ENCODE measurements around the gene SLC35A5. TPM values are rescaled to one million over a fixed set of nuclear protein-coding genes. Genes with fewer than 3 reads are reported as not detected.

Gene SLC35A5
- total RNA-seq, 6 donors from 2014 or later: 15.7 to 38.5 (median 28.4) TPM

DNA sequence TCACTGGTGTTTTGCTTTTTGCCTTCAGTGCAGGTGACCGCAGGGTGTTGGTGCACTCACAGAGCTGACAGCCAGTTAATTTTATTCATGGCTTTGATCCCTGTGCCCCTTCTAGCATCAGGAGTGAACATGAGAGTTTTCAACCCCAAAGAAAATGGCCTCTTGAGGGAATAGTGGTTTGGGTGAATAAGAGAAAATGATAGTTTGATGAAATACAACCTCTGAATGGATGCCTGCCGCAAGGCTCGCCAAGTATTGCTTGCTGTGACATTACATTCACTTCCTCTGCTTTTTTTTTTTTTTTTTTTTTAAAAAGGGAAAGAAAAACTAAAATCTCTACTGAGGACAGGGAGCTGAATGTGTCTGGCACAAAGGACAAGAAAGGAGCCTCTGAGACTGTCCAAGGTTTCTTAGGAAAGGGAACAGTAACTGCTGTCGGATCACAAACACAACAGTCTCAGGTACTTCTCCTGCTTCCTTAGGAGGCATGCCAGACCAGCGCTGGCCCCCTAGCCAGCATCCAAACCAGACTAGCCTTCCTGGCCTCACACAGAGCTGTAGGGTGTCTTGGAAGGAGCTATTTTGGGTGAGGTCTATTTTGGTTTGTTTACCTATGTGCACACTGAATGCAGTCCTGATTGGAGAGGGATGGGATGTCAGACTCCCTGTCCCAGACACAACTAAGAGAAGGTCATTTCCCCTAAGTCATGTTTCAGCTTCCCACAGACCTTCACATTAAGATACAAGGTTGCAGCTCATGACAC is 50.1 kb downstream of the SLC35A5 start:
- H3K4me3 ChIP-seq: no peak overlapping the region
- H3K9me3 ChIP-seq: no peaks in the 10 kb centered on the region
- WGBS, 2 donors: 74 to 75% methylated on average over 5 of the region's 5 CpGs
- no peaks in the 10 kb centered on the region for H3K27me3 ChIP-seq
- H3K27ac ChIP-seq: no peak overlapping the region
- ATAC-seq (ENCODE audit: low FRiP score in 2 of 2) (no peak), DNase-seq (no peak)
- peaks cover 0 to 3% (median 0%) of the 10 kb centered on the region in 4 donors for H3K4me1 ChIP-seq
- TF ChIP-seq POLR2AphosphoS5 (IDR thresholded peaks at IDR 0.05): no peak
- no peak for TF ChIP-seq EP300 (IDR thresholded peaks at IDR 0.05)
- TF ChIP-seq POLR2A (IDR thresholded peaks at IDR 0.05): no peak
- TF ChIP-seq, protein P1, sequence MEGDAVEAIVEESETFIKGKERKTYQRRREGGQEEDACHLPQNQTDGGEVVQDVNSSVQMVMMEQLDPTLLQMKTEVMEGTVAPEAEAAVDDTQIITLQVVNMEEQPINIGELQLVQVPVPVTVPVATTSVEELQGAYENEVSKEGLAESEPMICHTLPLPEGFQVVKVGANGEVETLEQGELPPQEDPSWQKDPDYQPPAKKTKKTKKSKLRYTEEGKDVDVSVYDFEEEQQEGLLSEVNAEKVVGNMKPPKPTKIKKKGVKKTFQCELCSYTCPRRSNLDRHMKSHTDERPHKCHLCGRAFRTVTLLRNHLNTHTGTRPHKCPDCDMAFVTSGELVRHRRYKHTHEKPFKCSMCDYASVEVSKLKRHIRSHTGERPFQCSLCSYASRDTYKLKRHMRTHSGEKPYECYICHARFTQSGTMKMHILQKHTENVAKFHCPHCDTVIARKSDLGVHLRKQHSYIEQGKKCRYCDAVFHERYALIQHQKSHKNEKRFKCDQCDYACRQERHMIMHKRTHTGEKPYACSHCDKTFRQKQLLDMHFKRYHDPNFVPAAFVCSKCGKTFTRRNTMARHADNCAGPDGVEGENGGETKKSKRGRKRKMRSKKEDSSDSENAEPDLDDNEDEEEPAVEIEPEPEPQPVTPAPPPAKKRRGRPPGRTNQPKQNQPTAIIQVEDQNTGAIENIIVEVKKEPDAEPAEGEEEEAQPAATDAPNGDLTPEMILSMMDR (IDR thresholded peaks at IDR 0.05): no peak
- H3K36me3 ChIP-seq: no peaks in the 10 kb centered on the region

DNA sequence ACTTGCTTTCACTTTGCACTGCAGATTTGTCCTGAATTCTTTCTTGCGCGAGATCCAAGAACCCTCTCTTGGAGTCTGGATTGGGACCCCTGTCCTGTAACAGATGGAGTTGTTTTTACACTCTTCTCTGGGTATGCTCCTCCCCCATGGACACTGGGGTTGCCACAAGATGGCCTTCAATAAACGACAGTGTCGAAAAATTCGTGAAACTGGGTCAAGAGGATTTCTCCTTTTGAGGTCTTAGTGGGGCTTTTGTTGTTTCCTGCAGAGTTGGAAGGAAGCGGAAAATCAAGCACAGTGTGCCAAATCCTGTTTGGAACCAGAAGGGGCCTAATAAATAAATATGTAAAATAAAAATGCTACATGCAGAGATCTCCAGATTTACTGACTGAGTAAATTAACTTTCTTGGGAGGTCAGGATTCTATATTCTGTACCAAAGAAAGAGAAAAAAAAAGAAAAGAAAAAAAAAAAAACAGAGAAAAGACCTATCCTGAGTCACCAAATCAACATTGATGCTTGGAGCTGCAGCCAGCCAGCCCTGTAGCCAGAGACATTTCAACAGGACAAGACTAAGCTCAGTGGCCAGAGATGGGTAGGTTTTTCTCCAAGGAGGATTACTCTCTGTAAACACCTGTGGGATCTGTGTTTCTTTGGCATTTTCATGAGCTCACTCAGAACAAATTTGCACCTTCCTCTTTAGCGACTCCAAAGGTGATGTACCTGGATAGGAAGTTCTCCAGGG is 54.3 kb downstream of the SLC35A5 start:
- Histone ChIP-seq H3K27me3 (no peaks in the 10 kb centered on the region), H3K36me3 (no peaks in the 10 kb centered on the region), H3K4me1 (peaks cover 0 to 3% (median 0%) of the 10 kb centered on the region in 4 donors), H3K4me3 (no peak overlapping the region), H3K27ac (no peak overlapping the region), H3K9me3 (no peaks in the 10 kb centered on the region)
- TF ChIP-seq POLR2A (IDR thresholded peaks at IDR 0.05) (no peak), POLR2AphosphoS5 (IDR thresholded peaks at IDR 0.05) (no peak), EP300 (IDR thresholded peaks at IDR 0.05) (no peak)
- TF ChIP-seq, protein P1 (IDR thresholded peaks at IDR 0.05): no peak
- DNase-seq (no peak), ATAC-seq (ENCODE audit: low FRiP score in 2 of 2) (no peak)
- WGBS, 2 donors: 73 to 77% methylated on average over 7 of the region's 7 CpGs

DNA sequence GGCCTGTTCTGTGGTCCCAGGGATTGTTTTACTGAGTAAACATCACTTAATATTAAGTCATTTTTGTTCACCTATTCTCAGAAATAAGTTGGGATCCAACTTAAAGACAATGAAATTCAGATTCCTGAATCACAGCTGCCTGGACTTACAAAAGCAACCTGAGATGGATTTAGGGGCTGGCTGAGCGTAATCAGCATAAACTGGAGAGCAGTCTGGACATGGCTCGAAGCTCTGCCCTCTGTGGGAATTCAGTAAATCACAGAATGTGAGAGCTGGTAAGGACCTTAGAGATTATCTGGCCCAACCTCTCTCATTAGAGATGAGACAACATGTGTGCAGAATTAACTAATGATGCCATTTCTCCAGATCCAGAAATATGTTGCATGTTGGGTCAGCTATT is 55.4 kb downstream of the SLC35A5 start:
- no peaks in the 10 kb centered on the region for H3K27me3 ChIP-seq
- ATAC-seq (ENCODE audit: low FRiP score in 2 of 2) (no peak), DNase-seq (no peak)
- no peaks in the 10 kb centered on the region for H3K4me1 ChIP-seq
- no peaks in the 10 kb centered on the region for H3K9me3 ChIP-seq
- TF ChIP-seq POLR2AphosphoS5 (IDR thresholded peaks at IDR 0.05) (no peak), EP300 (IDR thresholded peaks at IDR 0.05) (no peak), POLR2A (IDR thresholded peaks at IDR 0.05) (no peak)
- TF ChIP-seq, protein P1 (IDR thresholded peaks at IDR 0.05): no peak
- no peak overlapping the region for H3K27ac ChIP-seq
- no peaks in the 10 kb centered on the region for H3K36me3 ChIP-seq
- H3K4me3 ChIP-seq: no peak overlapping the region
- WGBS, 2 donors: 93% methylated on average over 2 of the region's 2 CpGs

DNA sequence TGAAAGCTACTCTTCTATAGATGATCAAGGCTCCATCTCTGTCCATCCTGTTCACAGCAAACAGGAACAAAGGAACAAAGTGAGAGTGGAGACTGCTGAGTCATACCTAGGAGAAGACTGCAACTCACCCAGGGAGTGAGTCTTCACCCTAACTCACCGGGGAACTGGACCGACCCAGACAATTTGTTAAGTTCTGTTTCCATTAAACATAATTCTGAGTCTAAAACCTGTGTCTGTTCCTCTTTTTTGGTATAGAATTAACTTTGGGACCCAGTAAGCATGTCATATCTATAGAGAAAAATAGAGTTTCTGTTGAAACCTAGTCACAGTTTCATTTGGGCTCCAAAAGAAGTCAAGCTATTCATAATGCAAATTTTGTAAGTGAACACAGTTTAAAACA is 57.5 kb downstream of the SLC35A5 start:
- WGBS, 2 donors: 60 to 62% methylated on average over 2 of the region's 2 CpGs
- DNase-seq (no peak), ATAC-seq (ENCODE audit: low FRiP score in 2 of 2) (no peak)
- no peak overlapping the region for H3K4me3 ChIP-seq
- no peak overlapping the region for H3K27ac ChIP-seq
- no peaks in the 10 kb centered on the region for H3K4me1 ChIP-seq
- H3K9me3 ChIP-seq: no peaks in the 10 kb centered on the region
- no peaks in the 10 kb centered on the region for H3K36me3 ChIP-seq
- TF ChIP-seq POLR2AphosphoS5 (IDR thresholded peaks at IDR 0.05) (no peak), POLR2A (IDR thresholded peaks at IDR 0.05) (no peak), EP300 (IDR thresholded peaks at IDR 0.05) (no peak)
- TF ChIP-seq, protein P1 (IDR thresholded peaks at IDR 0.05): no peak
- H3K27me3 ChIP-seq: no peaks in the 10 kb centered on the region

Data from upper lobe of left lung (tissue), 6 donors.